CD14-positive monocyte (primary cell): ENCODE measurements around the gene ARSB. TPM values are rescaled to one million over a fixed set of nuclear protein-coding genes. Genes with fewer than 3 reads are reported as not detected.

Experiments used
- DNase-seq, 3 donors: peaks; one replicate each; pipeline ENCODE4 v3.0.0-alpha.2; 2011 to 2022
- H2AFZ ChIP-seq: 2 replicates; pipeline ENCODE4 v1.6.0; 2012; ENCODE audit warnings: mild to moderate bottlenecking, low read depth, low read length, inconsistent platforms; ENCODE audit not compliant: insufficient read depth, poor library complexity, severe bottlenecking
- H3K27ac ChIP-seq, 2 donors: 1 replicate in 1 of 2; 2 replicates in 1 of 2; pipeline ENCODE4 v1.5.1; 2012 to 2013; ENCODE audit warnings: low read length in 2 of 2, control low read depth in 1 of 2, inconsistent platforms in 1 of 2, low read depth in 1 of 2, mild to moderate bottlenecking in 1 of 2
- H3K27me3 ChIP-seq, 2 donors: one replicate each; pipeline versions ENCODE4 v1.6.0 to v1.6.1; 2011 to 2013; ENCODE audit warnings: low read length in 2 of 2; ENCODE audit not compliant: control insufficient read depth in 2 of 2, insufficient read depth in 2 of 2
- H3K36me3 ChIP-seq, 2 donors: replicated peaks in 1 of 2; 1 replicate in 1 of 2; 2 replicates in 1 of 2; pipeline versions ENCODE4 v1.5.1 to v1.6.1; 2012 to 2013; ENCODE audit warnings: low read length in 2 of 2, control low read depth in 1 of 2, inconsistent platforms in 1 of 2, mild to moderate bottlenecking in 1 of 2; ENCODE audit not compliant: insufficient read depth in 2 of 2, control insufficient read depth in 1 of 2
- H3K4me1 ChIP-seq, 2 donors: 1 replicate in 1 of 2; 2 replicates in 1 of 2; pipeline versions ENCODE4 v1.5.1 to v1.6.1; 2012 to 2013; ENCODE audit warnings: low read length in 2 of 2, control low read depth in 1 of 2, inconsistent platforms in 1 of 2, mild to moderate bottlenecking in 1 of 2, moderate library complexity in 1 of 2; ENCODE audit not compliant: insufficient read depth in 2 of 2, control insufficient read depth in 1 of 2
- H3K4me2 ChIP-seq: replicated peaks from 2 replicates; pipeline ENCODE3; 2012; ENCODE audit warnings: low read length, moderate library complexity, mild to moderate bottlenecking; ENCODE audit not compliant: poor library complexity, severe bottlenecking; ENCODE audit errors: extremely low read depth
- H3K4me3 ChIP-seq, 3 experiments: fragments of 200-600 bp in 1 of 3; sonication (generic) in 1 of 3; replicated peaks in 1 of 3; 1 replicate in 2 of 3; 2 replicates in 1 of 3; pipeline ENCODE4 v1.5.1; 2011 to 2013; ENCODE audit warnings: low read length in 3 of 3, mild to moderate bottlenecking in 3 of 3, control low read depth in 2 of 3, low read depth in 2 of 3, inconsistent platforms in 1 of 3, moderate library complexity in 1 of 3
- H3K79me2 ChIP-seq: 2 replicates; pipeline ENCODE4 v1.6.0; 2012; ENCODE audit warnings: mild to moderate bottlenecking, control low read depth, inconsistent platforms, low read length, moderate library complexity; ENCODE audit not compliant: insufficient read depth
- H3K9ac ChIP-seq: 2 replicates; pipeline ENCODE4 v1.6.0; 2017; ENCODE audit warnings: low read length, mild to moderate bottlenecking; ENCODE audit not compliant: insufficient read depth, poor library complexity, severe bottlenecking
- H3K9me3 ChIP-seq, 2 donors: replicated peaks in 1 of 2; 1 replicate in 1 of 2; 2 replicates in 1 of 2; pipeline versions ENCODE4 v1.5.1 to v1.6.1; 2012 to 2013; ENCODE audit warnings: low read length in 2 of 2, control low read depth in 1 of 2; ENCODE audit not compliant: control insufficient read depth in 1 of 2, insufficient read depth in 1 of 2
- H4K20me1 ChIP-seq: 2 replicates; pipeline ENCODE4 v1.6.0; 2012; ENCODE audit warnings: mild to moderate bottlenecking, low read length, control low read depth, moderate library complexity; ENCODE audit not compliant: insufficient read depth
- H3K27ac Mint-ChIP-seq, 7 donors: one replicate each; pipeline ENCODE4 v1.8.0; 2020; ENCODE audit warnings: mild to moderate bottlenecking in 7 of 7, mixed read lengths in 7 of 7, moderate library complexity in 6 of 7, inconsistent platforms in 2 of 7
- H3K27me3 Mint-ChIP-seq, 3 donors: one replicate each; pipeline ENCODE4 v1.8.0; 2021 to 2022; ENCODE audit warnings: low read depth in 3 of 3, mild to moderate bottlenecking in 3 of 3, mixed read lengths in 3 of 3, moderate library complexity in 3 of 3, inconsistent platforms in 1 of 3
- H3K36me3 Mint-ChIP-seq, 2 donors: one replicate each; pipeline ENCODE4 v1.8.0; 2020; ENCODE audit warnings: mixed read lengths in 2 of 2, inconsistent platforms in 1 of 2, mild to moderate bottlenecking in 1 of 2
- H3K4me1 Mint-ChIP-seq: one replicate; pipeline ENCODE4 v1.8.0; 2020; ENCODE audit warnings: mild to moderate bottlenecking, mixed read lengths
- H3K4me3 Mint-ChIP-seq, 2 donors: one replicate each; pipeline ENCODE4 v1.8.0; 2020; ENCODE audit warnings: mild to moderate bottlenecking in 2 of 2, mixed read lengths in 2 of 2, moderate library complexity in 1 of 2
- H3K9me3 Mint-ChIP-seq, 7 donors: one replicate each; pipeline ENCODE4 v1.8.0; 2020 to 2022; ENCODE audit warnings: mixed read lengths in 7 of 7, mild to moderate bottlenecking in 6 of 7, moderate library complexity in 6 of 7, inconsistent platforms in 2 of 7
- CTCF ChIP-seq: fragments of 200-600 bp; IDR thresholded peaks from one replicate; pipeline ENCODE4 v1.8.0; 2022; ENCODE audit warnings: antibody characterized with exemption, mild to moderate bottlenecking
- WGBS: methylation state at CpG from one replicate; pipeline ENCODE4 v1.1.5; 2013; ENCODE audit warnings: missing lambda C conversion rate; ENCODE audit not compliant: insufficient coverage; 5-methylcytosine and 5-hydroxymethylcytosine counted together
- intact Hi-C, 2 donors: fragments of 100-400 bp; cut with micrococcal nuclease; formaldehyde crosslinking; loops; one replicate each; pipeline versions ENCODE4 v1.15.0 to v1.15.1; 2023
- polyA plus RNA-seq, 3 donors: library from polyadenylated mRNA; depleted of rRNA in 1 of 3; unstranded in 2 of 3; stranded (reverse) in 1 of 3; fragments of 300-500 nt in 2 of 3; fragments of >200 nt in 1 of 3; fragmentation: Illumina TruSeq in 2 of 3; gene quantifications; 1 replicate in 2 of 3; 2 replicates in 1 of 3; pipeline ENCODE4 v1.2.3, GENCODE V29; 2012 to 2021

ARSB gene
- polyA plus RNA-seq, 3 donors = 18.0 to 28.7 (median 18.1) TPM

DNA sequence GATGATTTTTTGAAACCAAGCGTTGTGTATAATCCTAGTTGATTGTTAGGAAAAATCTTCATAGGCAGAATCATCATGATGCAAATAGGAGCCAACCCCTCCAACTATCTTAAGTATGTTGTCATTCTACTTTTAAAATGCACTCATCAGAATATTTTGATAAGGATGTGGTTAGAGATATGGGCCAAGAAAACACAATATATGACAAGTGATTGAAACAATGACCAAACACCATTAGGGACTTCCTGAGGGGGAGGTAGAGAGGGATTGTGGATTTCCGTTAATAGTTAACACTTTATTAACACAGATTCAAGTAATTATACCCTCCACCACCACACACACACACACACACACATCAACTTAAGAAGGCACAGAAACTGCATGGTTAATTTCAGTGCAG lies 143.3 kb downstream of the ARSB start:
- Histone ChIP-seq H3K36me3 (peaks cover 4 to 21% of the 10 kb centered on the region in 2 donors), H3K9ac (no peak overlapping the region)

DNA sequence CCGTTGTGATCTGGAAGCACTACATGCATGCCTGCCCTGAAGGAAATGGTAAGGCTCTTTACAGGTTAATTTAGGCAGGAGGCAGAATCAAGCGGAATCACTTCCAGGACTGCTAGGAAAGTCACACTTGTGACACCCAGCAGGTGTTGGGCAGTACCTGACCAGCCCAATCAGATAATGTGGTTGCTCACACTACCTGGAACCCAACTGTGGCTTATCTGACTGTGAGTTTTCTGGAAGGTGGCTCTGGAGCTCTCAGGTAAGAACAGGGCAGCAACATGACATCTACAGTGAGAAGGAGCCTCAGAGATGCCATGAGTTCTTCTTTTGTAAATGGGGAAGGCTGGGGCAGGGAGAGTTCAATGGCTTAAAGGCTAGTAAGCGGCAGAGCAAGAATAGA lies 146.4 kb downstream of the ARSB start:
- Mint-ChIP-seq H3K4me3 (no peak overlapping the region), H3K27me3 (peaks cover 0 to 1% (median 0%) of the 10 kb centered on the region in 3 donors), H3K9me3 (peaks cover 0 to 3% (median 0%) of the 10 kb centered on the region in 7 donors), H3K4me1 (peaks cover 2% of the 10 kb centered on the region), H3K27ac (no peak overlapping the region), H3K36me3 (peaks cover 39 to 42% of the 10 kb centered on the region in 2 donors)
- peaks cover 17 to 39% of the 10 kb centered on the region in 2 donors for H3K36me3 ChIP-seq
- intact Hi-C loops = no loop called here
- no peak for DNase-seq
- H3K27me3 ChIP-seq = no peaks in the 10 kb centered on the region
- H3K9me3 ChIP-seq = no peaks in the 10 kb centered on the region
- H3K4me1 ChIP-seq = no peaks in the 10 kb centered on the region
- H2AFZ ChIP-seq = no peak overlapping the region
- H3K4me3 ChIP-seq = no peak overlapping the region
- H3K4me2 ChIP-seq = no peak overlapping the region
- 94% methylated on average over 2 of the region's 3 CpGs for WGBS
- H4K20me1 ChIP-seq = no peaks in the 10 kb centered on the region
- H3K9ac ChIP-seq = no peak overlapping the region
- TF ChIP-seq CTCF = no peak
- H3K27ac ChIP-seq = no peak overlapping the region
- H3K79me2 ChIP-seq = no peaks in the 10 kb centered on the region

More for the DNA sequence above, 143.3 kb downstream of the ARSB start:
- Mint-ChIP-seq H3K4me1 (peaks cover 2% of the 10 kb centered on the region), H3K9me3 (peaks cover 0 to 9% (median 0%) of the 10 kb centered on the region in 7 donors), H3K36me3 (peaks cover 21 to 22% of the 10 kb centered on the region in 2 donors), H3K27ac (no peak overlapping the region), H3K4me3 (no peak overlapping the region), H3K27me3 (peaks cover 0 to 1% (median 0%) of the 10 kb centered on the region in 3 donors)
- no peaks in the 10 kb centered on the region for H3K9me3 ChIP-seq
- no peaks in the 10 kb centered on the region for H3K4me1 ChIP-seq
- intact Hi-C loops = no loop called here
- H3K4me3 ChIP-seq = no peak overlapping the region
- no peak overlapping the region for H3K4me2 ChIP-seq
- H3K79me2 ChIP-seq = no peaks in the 10 kb centered on the region
- WGBS = no CpG with 5 or more reads among the region's 2 CpGs
- no peak overlapping the region for H2AFZ ChIP-seq
- no peak for TF ChIP-seq CTCF
- no peaks in the 10 kb centered on the region for H4K20me1 ChIP-seq
- no peak overlapping the region for H3K27ac ChIP-seq
- DNase-seq = no peak
- no peaks in the 10 kb centered on the region for H3K27me3 ChIP-seq
